ENCODE results near the gene USP17L21.
"Not testable (repeated sequence)": the region's sequence is repeated elsewhere in the genome, so short reads cannot be mapped to it uniquely, and the experiment has no call there.

- not testable (repeated sequence) for TF ChIP-seq ZNF274 (IDR thresholded peaks at IDR 0.05; ENCODE audit: low read depth, low read length); SUZ12 (IDR thresholded peaks at IDR 0.05; ENCODE audit: extremely low read depth, insufficient read depth, insufficient read length); YY1 (IDR thresholded peaks at IDR 0.05; ENCODE audit: insufficient read depth, insufficient read length)
These were observed 4.6 kb downstream of the USP17L21 start, which contains the start of gene USP17L22 for GRCh38 chr4:9267319-9267718.
